ENCODE results near the gene LAMTOR2. TPM values are rescaled to one million over a fixed set of nuclear protein-coding genes. Genes with fewer than 3 reads are reported as not detected.
A peak's percentile ranks its signal among the peaks of the same experiment; 100 is the strongest.

LAMTOR2 gene
- total and polyA plus RNA-seq, 9 of the 15 experiments (the other 6 are each of a cell fraction or from before 2014, with no cell fraction given): 39.0 to 161 (median 74.6) TPM

DNA sequence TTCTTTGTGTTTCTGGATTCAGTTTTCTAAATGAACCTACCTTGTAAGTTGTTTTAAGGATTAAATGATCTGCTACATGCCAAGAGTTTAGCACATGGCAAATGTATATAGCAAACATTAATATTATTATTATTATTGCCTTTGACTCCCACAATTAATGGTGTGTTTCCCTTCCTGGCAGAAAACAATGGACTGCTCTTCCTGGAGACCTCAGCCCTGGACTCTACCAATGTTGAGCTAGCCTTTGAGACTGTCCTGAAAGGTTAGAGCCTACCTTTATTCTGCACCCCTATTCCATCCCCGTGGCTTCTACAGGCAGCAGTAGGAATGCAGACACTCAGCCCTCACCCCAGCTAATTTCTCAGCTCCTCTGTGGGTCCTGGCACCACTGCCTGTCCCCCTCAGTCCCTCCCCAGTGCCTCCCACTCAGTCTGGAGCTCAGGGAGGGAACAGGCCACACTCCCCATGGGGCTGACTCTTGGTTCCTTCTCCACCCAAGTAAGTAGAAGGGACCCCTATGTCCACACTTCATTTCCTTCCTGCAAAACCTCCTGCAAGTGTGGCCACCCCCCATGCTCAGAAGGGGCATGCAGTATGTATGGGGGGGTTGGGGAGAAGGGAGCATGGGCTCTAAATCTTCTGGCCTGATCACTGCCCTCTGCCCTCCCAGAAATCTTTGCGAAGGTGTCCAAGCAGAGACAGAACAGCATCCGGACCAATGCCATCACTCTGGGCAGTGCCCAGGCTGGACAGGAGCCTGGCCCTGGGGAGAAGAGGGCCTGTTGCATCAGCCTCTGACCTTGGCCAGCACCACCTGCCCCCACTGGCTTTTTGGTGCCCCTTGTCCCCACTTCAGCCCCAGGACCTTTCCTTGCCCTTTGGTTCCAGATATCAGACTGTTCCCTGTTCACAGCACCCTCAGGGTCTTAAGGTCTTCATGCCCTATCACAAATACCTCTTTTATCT lies 15.2 kb downstream of the LAMTOR2 start (continued):
- TF ChIP-seq SRSF1 (IDR thresholded peaks at IDR 0.05; ENCODE audit: low read depth, low read length) (no peak), HDAC1 (IDR thresholded peaks at IDR 0.05) (no peak)
- TF ChIP-seq, protein P1, sequence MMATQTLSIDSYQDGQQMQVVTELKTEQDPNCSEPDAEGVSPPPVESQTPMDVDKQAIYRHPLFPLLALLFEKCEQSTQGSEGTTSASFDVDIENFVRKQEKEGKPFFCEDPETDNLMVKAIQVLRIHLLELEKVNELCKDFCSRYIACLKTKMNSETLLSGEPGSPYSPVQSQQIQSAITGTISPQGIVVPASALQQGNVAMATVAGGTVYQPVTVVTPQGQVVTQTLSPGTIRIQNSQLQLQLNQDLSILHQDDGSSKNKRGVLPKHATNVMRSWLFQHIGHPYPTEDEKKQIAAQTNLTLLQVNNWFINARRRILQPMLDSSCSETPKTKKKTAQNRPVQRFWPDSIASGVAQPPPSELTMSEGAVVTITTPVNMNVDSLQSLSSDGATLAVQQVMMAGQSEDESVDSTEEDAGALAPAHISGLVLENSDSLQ (IDR thresholded peaks at IDR 0.05): no peak

GRCh38 chr1:156070548-156070947 lies 16.0 kb downstream of the LAMTOR2 start:
- intact Hi-C loops (cut with micrococcal nuclease) (no loop called here), in situ Hi-C loops (cut with MboI) (no loop called here)
- Histone ChIP-seq H3K36me3 (ENCODE audit: control insufficient read depth, insufficient read depth, low read length) (peaks cover 3% of the 10 kb centered on the region; the same call in 1 of the 3 replicates), H3K9ac (ENCODE audit: insufficient read depth in 1 of 2, low read depth in 2 of 2, low read length in 2 of 2) (peak overlapping the region in 1 of 2 experiments; percentile 20; a peak in 1 of 4 replicates), H4K20me1 (replicated peaks; ENCODE audit: control insufficient read depth, insufficient read depth, low read length) (no peaks in the 10 kb centered on the region), H3K27me3 (ENCODE audit: control insufficient read depth in 2 of 2, insufficient read depth in 2 of 2, low read length in 2 of 2) (no peaks in the 10 kb centered on the region), H3K9me1 (ENCODE audit: control insufficient read depth, insufficient read depth, low read length) (no peaks in the 10 kb centered on the region), H3K79me2 (ENCODE audit: control insufficient read depth, insufficient read depth, low read length) (no peaks in the 10 kb centered on the region), H3K9me3 (replicated peaks; ENCODE audit: control insufficient read depth, insufficient read depth, low read depth, low read length) (no peaks in the 10 kb centered on the region), H3K4me1 (replicated peaks in 1 of 2; ENCODE audit: control insufficient read depth in 2 of 2, insufficient read depth in 2 of 2, low read length in 2 of 2) (peaks cover 1 to 5% of the 10 kb centered on the region in 2 experiments; a peak in 4 of 5 replicates), H3K4me2 (ENCODE audit: insufficient read depth, low read length) (no peak overlapping the region), H3K4me3 (no peak overlapping the region), H3K27ac (ENCODE audit: extremely low read depth, low read depth, low read length) (no peak overlapping the region), H2AFZ (ENCODE audit: low read depth, low read length) (no peak overlapping the region)
- no peak for FAIRE-seq
- WGBS (ENCODE audit: insufficient coverage, low coverage, missing lambda C conversion rate): 0% methylated on average over 2 of the region's 4 CpGs
- CTCF ChIA-PET (ENCODE audit: low intra/inter-chr PET ratio): no interaction called here
- no TSS peak for BruUV-seq (replicated peaks)
- DNase-seq (ENCODE audit: extremely low read depth in 1 of 4, low spot score in 3 of 4): no peak
- ATAC-seq: no peak
- POLR2A ChIA-PET: interaction anchor here (0.7 kb wide), 2 partner anchors 8 to 40 kb away, joined by 3 to 4 read pairs; no protein-coding TSS in a partner anchor
- no peak for TF ChIP-seq GTF2B (IDR thresholded peaks at IDR 0.05; ENCODE audit: extremely low read depth, insufficient read length)
- no peak for TF ChIP-seq ATF1 (CRISPR knock-in tag; IDR thresholded peaks at IDR 0.05)
- no peak for TF ChIP-seq ATF1 (tag; IDR thresholded peaks at IDR 0.05)
- TF ChIP-seq HLTF (IDR thresholded peaks at IDR 0.05): no peak
- no peak for TF ChIP-seq LEF1 (IDR thresholded peaks at IDR 0.05)
- TF ChIP-seq, protein P2, sequence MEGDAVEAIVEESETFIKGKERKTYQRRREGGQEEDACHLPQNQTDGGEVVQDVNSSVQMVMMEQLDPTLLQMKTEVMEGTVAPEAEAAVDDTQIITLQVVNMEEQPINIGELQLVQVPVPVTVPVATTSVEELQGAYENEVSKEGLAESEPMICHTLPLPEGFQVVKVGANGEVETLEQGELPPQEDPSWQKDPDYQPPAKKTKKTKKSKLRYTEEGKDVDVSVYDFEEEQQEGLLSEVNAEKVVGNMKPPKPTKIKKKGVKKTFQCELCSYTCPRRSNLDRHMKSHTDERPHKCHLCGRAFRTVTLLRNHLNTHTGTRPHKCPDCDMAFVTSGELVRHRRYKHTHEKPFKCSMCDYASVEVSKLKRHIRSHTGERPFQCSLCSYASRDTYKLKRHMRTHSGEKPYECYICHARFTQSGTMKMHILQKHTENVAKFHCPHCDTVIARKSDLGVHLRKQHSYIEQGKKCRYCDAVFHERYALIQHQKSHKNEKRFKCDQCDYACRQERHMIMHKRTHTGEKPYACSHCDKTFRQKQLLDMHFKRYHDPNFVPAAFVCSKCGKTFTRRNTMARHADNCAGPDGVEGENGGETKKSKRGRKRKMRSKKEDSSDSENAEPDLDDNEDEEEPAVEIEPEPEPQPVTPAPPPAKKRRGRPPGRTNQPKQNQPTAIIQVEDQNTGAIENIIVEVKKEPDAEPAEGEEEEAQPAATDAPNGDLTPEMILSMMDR (IDR thresholded peaks at IDR 0.05 in 2 of 3, conservative IDR thresholded peaks at IDR 0.05 in 1 of 3; ENCODE audit: insufficient read depth in 2 of 3, low read depth in 1 of 3, low read length in 3 of 3): no peak
- no peak for TF ChIP-seq ZNF232 (CRISPR knock-in tag; IDR thresholded peaks at IDR 0.05)
- TF ChIP-seq TFE3 (CRISPR knock-in tag; IDR thresholded peaks at IDR 0.05): no peak
- TF ChIP-seq ZNF431 (CRISPR knock-in tag; IDR thresholded peaks at IDR 0.05): no peak
- TF ChIP-seq EHMT2 (IDR thresholded peaks at IDR 0.05): no peak
- no peak for TF ChIP-seq CXXC5 (CRISPR knock-in tag; IDR thresholded peaks at IDR 0.05)
